ENCODE results near the gene RGS11.

RGS11 gene

GRCh38 chr16:275786-276232 is at the start of gene RGS11:
Gene RGS11, minus strand, starts transcription at chr16:275944. Its CDS starts 33 bp downstream, at chr16:275911.
- DNase-seq = no peak

GRCh38 chr16:324451-325334 is 48.9 kb upstream of the RGS11 start:
- peak; percentile 43 for DNase-seq

- DNase-seq = no peak
These were observed 48.4 kb upstream of the RGS11 start for GRCh38 chr16:324201-324450.

GRCh38 chr16:322476-323143 is 46.9 kb upstream of the RGS11 start:
- DNase-seq = no peak

- no peak for DNase-seq
These were observed 45.8 kb upstream of the RGS11 start for GRCh38 chr16:321532-321931.

GRCh38 chr16:320206-320605 is 44.5 kb upstream of the RGS11 start:
- no peak for DNase-seq

GRCh38 chr16:318628-319027 is 42.9 kb upstream of the RGS11 start:
- no peak for DNase-seq

- DNase-seq = no peak
These were observed 41.8 kb upstream of the RGS11 start for GRCh38 chr16:317583-317982.

- no peak for DNase-seq
These were observed 41.2 kb upstream of the RGS11 start for GRCh38 chr16:316741-317464.

- no peak for DNase-seq
These were observed 39.1 kb upstream of the RGS11 start for GRCh38 chr16:314795-315299.

GRCh38 chr16:314351-314750 is 38.6 kb upstream of the RGS11 start:
- no peak for DNase-seq

- DNase-seq = no peak
These were observed 36.0 kb upstream of the RGS11 start for GRCh38 chr16:311725-312124.

- no peak for DNase-seq
These were observed 33.7 kb upstream of the RGS11 start for GRCh38 chr16:309476-309875.

- no peak for DNase-seq
These were observed 32.1 kb upstream of the RGS11 start for GRCh38 chr16:307691-308312.

- no peak for DNase-seq
These were observed 31.2 kb upstream of the RGS11 start for GRCh38 chr16:306911-307370.

- no peak for DNase-seq
These were observed 30.3 kb upstream of the RGS11 start for GRCh38 chr16:305916-306626.

GRCh38 chr16:303760-304505 is 28.2 kb upstream of the RGS11 start:
- DNase-seq = no peak

GRCh38 chr16:301950-302349 is 26.2 kb upstream of the RGS11 start:
- DNase-seq = no peak

- no peak for DNase-seq
These were observed 25.5 kb upstream of the RGS11 start for GRCh38 chr16:301235-301634.

GRCh38 chr16:297832-298231 is 22.1 kb upstream of the RGS11 start:
- no peak for DNase-seq

GRCh38 chr16:296806-297510 is 21.2 kb upstream of the RGS11 start:
- DNase-seq = no peak

Data from activated CD4-positive, alpha-beta T cell treated with anti-CD3 and anti-CD28 coated beads for 1 hour (primary cell).